HG03521 (cell line): ENCODE results near the gene RLN2.

Experiments
- ATAC-seq: cut with Tn5 transposase; IDR thresholded peaks from one replicate; pipeline ENCODE4 v1.9.1; 2021; ENCODE audit warnings: mild to moderate bottlenecking, moderate library complexity; ENCODE audit not compliant: unreplicated experiment

Gene RLN2

DNA sequence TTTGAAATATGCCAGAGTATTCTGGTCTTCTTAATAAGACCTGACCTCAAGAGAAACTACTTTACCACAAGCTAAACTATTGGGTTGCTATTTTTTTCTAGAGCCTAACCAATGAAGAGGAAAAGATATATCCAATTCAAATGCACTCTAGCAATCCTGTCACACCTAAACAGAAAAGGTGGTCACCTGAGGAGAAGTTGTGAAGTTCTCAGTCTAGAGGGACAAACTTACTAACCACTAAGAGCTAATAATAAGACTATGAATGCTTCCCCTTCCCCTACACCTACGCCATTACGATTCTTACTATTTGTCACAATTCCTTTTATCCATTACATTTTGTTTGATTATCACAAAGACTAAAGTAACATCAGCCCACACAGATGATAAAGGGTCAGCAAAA is 29.7 kb downstream of the RLN2 start:
- no peak for ATAC-seq

GRCh38 chr9:5269249-5269715 is 35.2 kb downstream of the RLN2 start:
- ATAC-seq = no peak

DNA sequence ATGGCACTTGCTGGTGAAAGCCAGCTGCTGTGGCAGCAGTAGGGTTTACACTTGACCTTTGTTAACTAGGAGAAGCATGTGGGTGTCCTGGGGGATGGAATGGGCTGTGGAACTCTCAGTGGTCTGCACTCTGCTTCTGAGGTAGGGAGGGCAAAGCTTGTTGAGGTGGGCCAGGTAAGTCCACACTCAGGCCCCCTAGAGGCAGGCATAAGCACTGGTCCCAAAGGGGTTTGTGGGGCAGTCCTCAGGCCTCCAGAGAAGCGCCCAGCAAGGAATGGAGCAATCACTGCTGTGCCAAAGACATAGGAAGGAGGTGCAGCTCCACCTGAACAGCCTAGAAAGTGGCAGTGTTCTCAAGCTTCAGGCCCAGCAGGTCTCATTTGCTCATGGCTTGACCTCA is 38.6 kb downstream of the RLN2 start:
- no peak for ATAC-seq

- no peak for ATAC-seq
Observed at GRCh38 chr9:5264219-5264595, 40.3 kb downstream of the RLN2 start.

GRCh38 chr9:5263351-5264218 is 40.9 kb downstream of the RLN2 start:
- ATAC-seq = no peak
